ENCODE measurements around the gene ELMO1.

- TF ChIP-seq CTCF (IDR thresholded peaks at IDR 0.05; ENCODE audit: low read depth, low read length, missing input control) = no peak
- TF ChIP-seq MAX (IDR thresholded peaks at IDR 0.05) = no peak
- no peak for TF ChIP-seq ATF3 (IDR thresholded peaks at IDR 0.05)
- TF ChIP-seq REST (IDR thresholded peaks at IDR 0.05) = no peak
- no peak for TF ChIP-seq ZBTB33 (IDR thresholded peaks at IDR 0.05)
- TF ChIP-seq YY1 (IDR thresholded peaks at IDR 0.05) = no peak
- no peak for TF ChIP-seq SP1 (IDR thresholded peaks at IDR 0.05)
- no peak for TF ChIP-seq RAD21 (IDR thresholded peaks at IDR 0.05)
Measured at GRCh38 chr7:36960105-36960504, 488.6 kb downstream of the ELMO1 start.

Measured in liver (tissue), 3 donors.